ENCODE results near the gene BAZ2B. TPM values are rescaled to one million over a fixed set of nuclear protein-coding genes. Genes with fewer than 3 reads are reported as not detected.
A peak's percentile ranks its signal among the peaks of the same experiment; 100 is the strongest.

BAZ2B gene
- total RNA-seq, 1 donor: 53.5 TPM

DNA sequence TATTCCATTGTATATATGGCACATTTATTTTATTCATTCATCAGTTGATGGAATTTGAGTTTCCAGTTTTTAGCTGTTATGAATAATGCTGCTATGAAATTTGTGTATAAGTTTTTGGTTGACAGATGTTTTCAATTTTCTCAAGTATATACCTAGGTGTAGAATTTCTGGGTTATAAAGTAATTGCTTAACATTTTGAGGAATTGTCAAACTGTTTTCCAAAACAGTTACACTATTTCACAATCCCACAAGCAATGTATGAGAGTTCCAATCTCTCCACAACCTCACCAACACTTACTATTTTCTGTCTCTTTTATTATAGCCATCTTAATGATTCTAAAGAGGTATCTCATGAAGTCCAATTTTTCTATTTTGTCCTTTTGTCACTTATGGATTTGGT is 317.4 kb downstream of the BAZ2B start:
- Histone ChIP-seq H3K27me3 (ENCODE audit: insufficient read depth, low read length) (no peaks in the 10 kb centered on the region), H3K4me1 (ENCODE audit: insufficient read depth, low read length) (no peaks in the 10 kb centered on the region), H3K4me3 (ENCODE audit: low read length) (no peak overlapping the region), H3K9me3 (ENCODE audit: low read depth, low read length) (no peaks in the 10 kb centered on the region)

DNA sequence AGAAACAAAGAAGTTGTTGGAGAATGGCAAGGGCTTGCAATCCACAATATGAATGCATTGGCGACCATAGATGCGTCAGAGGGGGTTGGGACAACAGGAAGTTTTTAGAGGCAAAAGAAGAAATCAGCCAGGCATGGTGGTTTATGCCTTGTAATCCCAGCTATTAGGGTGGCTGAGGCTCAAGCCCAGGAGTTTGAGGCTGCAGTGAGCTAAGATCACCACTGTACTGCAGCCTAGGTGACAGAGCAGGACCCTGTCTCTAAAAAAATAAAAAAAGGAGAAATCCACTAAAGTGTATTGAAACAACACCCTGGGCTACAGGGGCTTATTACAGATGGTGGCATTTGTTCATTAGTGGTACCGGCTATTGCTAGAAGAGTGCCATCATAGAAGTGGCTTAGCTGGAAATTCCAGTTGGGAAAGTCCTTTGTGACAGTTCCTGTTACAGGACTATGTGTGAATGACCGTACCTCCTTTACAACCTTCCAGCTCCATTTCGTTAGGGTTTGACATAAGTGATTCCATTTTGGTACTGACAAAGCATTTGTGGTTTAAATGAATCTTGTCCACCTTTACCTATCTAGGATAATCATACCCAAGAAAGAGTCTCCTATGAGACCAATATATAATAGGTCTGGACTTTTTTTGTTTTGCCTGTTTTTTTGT is 319.2 kb downstream of the BAZ2B start:
- H3K27me3 ChIP-seq (ENCODE audit: insufficient read depth, low read length): no peaks in the 10 kb centered on the region
- no peaks in the 10 kb centered on the region for H3K4me1 ChIP-seq (ENCODE audit: insufficient read depth, low read length)
- H3K9me3 ChIP-seq (ENCODE audit: low read depth, low read length): no peaks in the 10 kb centered on the region
- no peak overlapping the region for H3K4me3 ChIP-seq (ENCODE audit: low read length)

GRCh38 chr2:159292157-159292556 is 324.2 kb downstream of the BAZ2B start:
- H3K4me3 ChIP-seq (ENCODE audit: low read length): no peak overlapping the region
- H3K9me3 ChIP-seq (ENCODE audit: low read depth, low read length): no peaks in the 10 kb centered on the region
- H3K27me3 ChIP-seq (ENCODE audit: insufficient read depth, low read length): no peaks in the 10 kb centered on the region
- H3K4me1 ChIP-seq (ENCODE audit: insufficient read depth, low read length): peaks cover 13% of the 10 kb centered on the region

- H3K27me3 ChIP-seq (ENCODE audit: insufficient read depth, low read length): no peaks in the 10 kb centered on the region
- peaks cover 23% of the 10 kb centered on the region for H3K4me1 ChIP-seq (ENCODE audit: insufficient read depth, low read length)
- no peaks in the 10 kb centered on the region for H3K9me3 ChIP-seq (ENCODE audit: low read depth, low read length)
- H3K4me3 ChIP-seq (ENCODE audit: low read length): no peak overlapping the region
These were observed 325.9 kb downstream of the BAZ2B start for GRCh38 chr2:159290289-159290907.

- no peaks in the 10 kb centered on the region for H3K27me3 ChIP-seq (ENCODE audit: insufficient read depth, low read length)
- no peaks in the 10 kb centered on the region for H3K9me3 ChIP-seq (ENCODE audit: low read depth, low read length)
- H3K4me1 ChIP-seq (ENCODE audit: insufficient read depth, low read length): peaks cover 34% of the 10 kb centered on the region
- no peak overlapping the region for H3K4me3 ChIP-seq (ENCODE audit: low read length)
These were observed 328.6 kb downstream of the BAZ2B start for GRCh38 chr2:159287733-159288132.

GRCh38 chr2:159286709-159287441 is 329.5 kb downstream of the BAZ2B start:
- no peaks in the 10 kb centered on the region for H3K9me3 ChIP-seq (ENCODE audit: low read depth, low read length)
- H3K4me1 ChIP-seq (ENCODE audit: insufficient read depth, low read length): peaks cover 37% of the 10 kb centered on the region
- peak overlapping the region; percentile 76 for H3K4me3 ChIP-seq (ENCODE audit: low read length)
- H3K27me3 ChIP-seq (ENCODE audit: insufficient read depth, low read length): no peaks in the 10 kb centered on the region

GRCh38 chr2:159285929-159286708 is 330.2 kb downstream of the BAZ2B start, which contains the start of gene WDSUB1:
Gene WDSUB1 (minus strand): TSS chr2:159286703. CDS start chr2:159283069, 3,634 bp downstream.
- H3K4me3 ChIP-seq (ENCODE audit: low read length): peak within 1 kb of the TSS; percentile 76
- H3K4me1 ChIP-seq (ENCODE audit: insufficient read depth, low read length): peaks cover 37% of the 10 kb centered on the region

DNA sequence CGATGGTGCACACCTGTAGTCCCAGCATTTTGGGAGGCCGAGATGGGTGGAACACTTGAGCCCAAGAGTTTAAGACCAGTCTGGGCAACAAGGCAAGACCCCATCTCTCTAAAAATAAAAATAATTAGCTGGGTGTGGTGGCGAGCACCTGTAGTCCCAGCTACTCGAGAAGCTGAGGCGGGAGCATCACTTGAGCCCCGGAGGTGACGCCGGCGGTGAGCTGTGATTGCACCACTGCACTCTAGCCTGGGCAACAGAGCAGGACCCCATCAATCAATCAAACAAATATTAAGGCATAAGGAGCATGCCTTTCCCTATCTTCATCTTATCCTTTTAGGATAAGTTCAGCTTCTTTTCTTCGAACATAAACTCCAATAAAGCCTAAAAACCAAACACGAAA is 330.9 kb downstream of the BAZ2B start:
- no peaks in the 10 kb centered on the region for H3K27me3 ChIP-seq (ENCODE audit: insufficient read depth, low read length)
- no peak overlapping the region for H3K4me3 ChIP-seq (ENCODE audit: low read length)
- no peaks in the 10 kb centered on the region for H3K9me3 ChIP-seq (ENCODE audit: low read depth, low read length)
- H3K4me1 ChIP-seq (ENCODE audit: insufficient read depth, low read length): peaks cover 32% of the 10 kb centered on the region

More at GRCh38 chr2:159285929-159286708, 330.2 kb downstream of the BAZ2B start, which contains the start of gene WDSUB1:
- no peaks in the 10 kb centered on the region for H3K27me3 ChIP-seq (ENCODE audit: insufficient read depth, low read length)
- no peaks in the 10 kb centered on the region for H3K9me3 ChIP-seq (ENCODE audit: low read depth, low read length)

- peaks cover 28% of the 10 kb centered on the region for H3K4me1 ChIP-seq (ENCODE audit: insufficient read depth, low read length)
- no peak overlapping the region for H3K4me3 ChIP-seq (ENCODE audit: low read length)
- no peaks in the 10 kb centered on the region for H3K27me3 ChIP-seq (ENCODE audit: insufficient read depth, low read length)
- no peaks in the 10 kb centered on the region for H3K9me3 ChIP-seq (ENCODE audit: low read depth, low read length)
These were observed 332.8 kb downstream of the BAZ2B start for GRCh38 chr2:159283529-159283928.

GRCh38 chr2:159281002-159281401 is 335.3 kb downstream of the BAZ2B start:
- H3K27me3 ChIP-seq (ENCODE audit: insufficient read depth, low read length): no peaks in the 10 kb centered on the region

GRCh38 chr2:159279700-159280099 is 336.6 kb downstream of the BAZ2B start:
- H3K4me3 ChIP-seq (ENCODE audit: low read length): no peak overlapping the region
- no peaks in the 10 kb centered on the region for H3K9me3 ChIP-seq (ENCODE audit: low read depth, low read length)
- H3K27me3 ChIP-seq (ENCODE audit: insufficient read depth, low read length): no peaks in the 10 kb centered on the region
- peaks cover 7% of the 10 kb centered on the region for H3K4me1 ChIP-seq (ENCODE audit: insufficient read depth, low read length)

More at GRCh38 chr2:159281002-159281401, 335.3 kb downstream of the BAZ2B start:
- Histone ChIP-seq H3K9me3 (ENCODE audit: low read depth, low read length) (no peaks in the 10 kb centered on the region), H3K4me3 (ENCODE audit: low read length) (no peak overlapping the region), H3K4me1 (ENCODE audit: insufficient read depth, low read length) (peaks cover 20% of the 10 kb centered on the region)

GRCh38 chr2:159275111-159275510 is 341.2 kb downstream of the BAZ2B start:
- Histone ChIP-seq H3K4me1 (ENCODE audit: insufficient read depth, low read length) (no peaks in the 10 kb centered on the region), H3K27me3 (ENCODE audit: insufficient read depth, low read length) (no peaks in the 10 kb centered on the region), H3K4me3 (ENCODE audit: low read length) (no peak overlapping the region), H3K9me3 (ENCODE audit: low read depth, low read length) (no peaks in the 10 kb centered on the region)

- H3K9me3 ChIP-seq (ENCODE audit: low read depth, low read length): no peaks in the 10 kb centered on the region
- no peaks in the 10 kb centered on the region for H3K4me1 ChIP-seq (ENCODE audit: insufficient read depth, low read length)
- H3K27me3 ChIP-seq (ENCODE audit: insufficient read depth, low read length): no peaks in the 10 kb centered on the region
- no peak overlapping the region for H3K4me3 ChIP-seq (ENCODE audit: low read length)
These were observed 344.2 kb downstream of the BAZ2B start for GRCh38 chr2:159272156-159272555.

DNA sequence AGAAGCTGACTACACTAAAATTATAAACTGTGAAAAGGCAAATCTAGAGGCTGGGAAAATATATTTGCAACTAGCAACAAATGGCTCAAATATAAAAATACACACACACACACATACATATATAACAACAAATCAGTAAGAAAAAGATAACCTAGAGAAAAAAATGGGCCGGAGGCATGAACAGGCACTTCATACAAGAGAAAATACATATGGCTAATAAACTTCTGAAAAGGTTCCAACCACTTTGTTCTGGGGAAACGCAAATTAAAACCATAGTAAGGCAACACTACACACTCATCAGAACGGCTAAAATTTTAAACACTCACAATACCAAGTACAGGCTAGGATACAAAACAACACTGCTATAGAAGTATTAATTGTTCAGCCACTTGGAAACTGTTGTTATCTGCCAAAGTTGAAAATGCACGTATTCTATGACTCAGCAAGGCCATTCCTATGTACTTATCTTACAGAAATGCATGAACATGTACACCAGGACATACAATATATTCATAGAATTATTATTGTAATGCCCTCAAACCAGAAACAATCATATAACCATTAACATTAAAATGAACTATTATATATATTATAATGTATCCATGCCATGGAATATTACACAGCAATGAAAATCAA is 345.5 kb downstream of the BAZ2B start:
- Histone ChIP-seq H3K27me3 (ENCODE audit: insufficient read depth, low read length) (no peaks in the 10 kb centered on the region), H3K9me3 (ENCODE audit: low read depth, low read length) (no peaks in the 10 kb centered on the region), H3K4me3 (ENCODE audit: low read length) (no peak overlapping the region), H3K4me1 (ENCODE audit: insufficient read depth, low read length) (no peaks in the 10 kb centered on the region)

All from mononuclear cell (primary cell).